Upper lobe of left lung (tissue), 6 donors: Measurements from ENCODE around the gene DUOXA1. TPM values are rescaled to one million over a fixed set of nuclear protein-coding genes. Genes with fewer than 3 reads are reported as not detected.

Experiments used
- ATAC-seq, 2 donors: fragments of 200-7000 bp; cut with Tn5 transposase; one replicate each; pipeline ENCODE4 v1.9.1; 2022; ENCODE audit warnings: mild to moderate bottlenecking in 2 of 2, moderate library complexity in 2 of 2; ENCODE audit not compliant: low FRiP score in 2 of 2
- DNase-seq, 2 donors: peaks; one replicate each; pipeline ENCODE4 v3.0.0-alpha.2; 2019 to 2020
- H3K27ac ChIP-seq, 4 donors: fragments of 200-600 bp; sonication (generic); one replicate each; pipeline ENCODE4 v1.5.1; 2016 to 2019
- H3K27me3 ChIP-seq, 4 donors: fragments of 200-600 bp; sonication (generic); one replicate each; pipeline ENCODE4 v1.5.1; 2017 to 2019
- H3K36me3 ChIP-seq, 4 donors: fragments of 200-600 bp; sonication (generic); one replicate each; pipeline ENCODE4 v1.5.1; 2016 to 2019
- H3K4me1 ChIP-seq, 4 donors: fragments of 200-600 bp; sonication (generic); one replicate each; pipeline ENCODE4 v1.5.1; 2018 to 2019
- H3K4me3 ChIP-seq, 4 donors: fragments of 200-600 bp; sonication (generic); one replicate each; pipeline ENCODE4 v1.5.1; 2017 to 2019; ENCODE audit warnings: mild to moderate bottlenecking in 2 of 4, moderate library complexity in 1 of 4
- H3K9me3 ChIP-seq, 4 donors: fragments of 200-600 bp; sonication (generic); one replicate each; pipeline ENCODE4 v1.5.1; 2018 to 2019
- EP300 ChIP-seq, 4 donors: sonication (generic); formaldehyde crosslinking; IDR thresholded peaks; one replicate each; pipeline ENCODE4 v1.5.1; 2017; ENCODE audit warnings: antibody characterized with exemption in 4 of 4, control low read depth in 2 of 4
- POLR2A ChIP-seq, 4 donors: fragments of 450-650 bp; IDR thresholded peaks; one replicate each; pipeline ENCODE4 v1.5.1; 2016 to 2017; ENCODE audit warnings: antibody characterized with exemption in 4 of 4, mild to moderate bottlenecking in 2 of 4
- POLR2AphosphoS5 ChIP-seq, 2 donors: sonication (generic); formaldehyde crosslinking; IDR thresholded peaks; one replicate each; pipeline ENCODE4 v1.5.1; 2017; ENCODE audit warnings: antibody characterized with exemption in 2 of 2
- WGBS, 2 donors: methylation state at CpG; one replicate each; pipeline ENCODE4 v1.1.5; 2017 to 2018; 5-methylcytosine and 5-hydroxymethylcytosine counted together
- total RNA-seq, 6 donors: library from RNA; depleted of rRNA in 4 of 6; stranded (reverse); fragments of >200 nt in 4 of 6; gene quantifications; one replicate each; pipeline versions ENCODE4 v1.1.0 to v1.2.1, GENCODE V29; 2016 to 2021
- TF ChIP-seq, protein P1 (sequence below), 6 experiments: fragments of 450-650 bp in 4 of 6; fragments of 200-600 bp in 2 of 6; sonication (generic) in 2 of 6; IDR thresholded peaks; one replicate each; pipeline ENCODE4 v1.5.1; 2016 to 2019; ENCODE audit warnings: antibody characterized with exemption in 6 of 6
- donor health status: DM: no; HTN: no; CAD: no; lungs with moderate emphysema.
- donor health status: DM: no; HTN: yes; CAD: no; lungs with severe emphysema.

DUOXA1 gene
- total RNA-seq, 6 donors from 2014 or later, result 84.2 to 530 (median 181) TPM

DNA sequence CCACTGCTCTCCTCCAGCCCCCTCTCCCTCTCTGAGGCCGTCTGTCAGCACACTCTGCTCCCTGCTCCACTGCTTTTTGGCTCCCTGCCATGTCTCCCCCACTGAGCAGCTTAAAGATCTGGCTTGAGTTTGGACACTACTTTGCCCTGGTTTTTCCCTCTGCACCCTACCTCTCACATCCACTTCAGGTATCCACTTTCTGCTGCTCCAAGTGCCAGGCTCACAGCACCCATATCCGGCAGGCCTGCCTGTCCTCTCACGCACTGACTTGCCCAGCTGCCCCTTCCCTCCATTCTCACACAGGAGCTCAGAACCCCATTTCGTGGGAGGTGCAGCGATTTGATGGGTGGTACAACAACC, 3.9 kb upstream of the DUOXA1 start:
- DNase-seq, result peak in 1 of 2 donors; percentile 71
- Histone ChIP-seq H3K27me3 (peaks cover 0 to 29% (median 11%) of the 10 kb centered on the region in 4 donors), H3K4me1 (peaks cover 10 to 51% (median 30%) of the 10 kb centered on the region in 4 donors), H3K9me3 (no peaks in the 10 kb centered on the region), H3K27ac (peak overlapping the region in 2 of 4 donors; percentile 60 to 91), H3K36me3 (no peaks in the 10 kb centered on the region), H3K4me3 (peak overlapping the region in 1 of 4 donors; percentile 34)
- no peak for ATAC-seq
- TF ChIP-seq, protein P1, sequence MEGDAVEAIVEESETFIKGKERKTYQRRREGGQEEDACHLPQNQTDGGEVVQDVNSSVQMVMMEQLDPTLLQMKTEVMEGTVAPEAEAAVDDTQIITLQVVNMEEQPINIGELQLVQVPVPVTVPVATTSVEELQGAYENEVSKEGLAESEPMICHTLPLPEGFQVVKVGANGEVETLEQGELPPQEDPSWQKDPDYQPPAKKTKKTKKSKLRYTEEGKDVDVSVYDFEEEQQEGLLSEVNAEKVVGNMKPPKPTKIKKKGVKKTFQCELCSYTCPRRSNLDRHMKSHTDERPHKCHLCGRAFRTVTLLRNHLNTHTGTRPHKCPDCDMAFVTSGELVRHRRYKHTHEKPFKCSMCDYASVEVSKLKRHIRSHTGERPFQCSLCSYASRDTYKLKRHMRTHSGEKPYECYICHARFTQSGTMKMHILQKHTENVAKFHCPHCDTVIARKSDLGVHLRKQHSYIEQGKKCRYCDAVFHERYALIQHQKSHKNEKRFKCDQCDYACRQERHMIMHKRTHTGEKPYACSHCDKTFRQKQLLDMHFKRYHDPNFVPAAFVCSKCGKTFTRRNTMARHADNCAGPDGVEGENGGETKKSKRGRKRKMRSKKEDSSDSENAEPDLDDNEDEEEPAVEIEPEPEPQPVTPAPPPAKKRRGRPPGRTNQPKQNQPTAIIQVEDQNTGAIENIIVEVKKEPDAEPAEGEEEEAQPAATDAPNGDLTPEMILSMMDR (IDR thresholded peaks at IDR 0.05), result no peak
- no peak for TF ChIP-seq POLR2AphosphoS5 (IDR thresholded peaks at IDR 0.05)
- no peak for TF ChIP-seq EP300 (IDR thresholded peaks at IDR 0.05)
- no peak for TF ChIP-seq POLR2A (IDR thresholded peaks at IDR 0.05)
- 59 to 66% methylated on average over 5 of the region's 5 CpGs for WGBS, 2 donors

DNA sequence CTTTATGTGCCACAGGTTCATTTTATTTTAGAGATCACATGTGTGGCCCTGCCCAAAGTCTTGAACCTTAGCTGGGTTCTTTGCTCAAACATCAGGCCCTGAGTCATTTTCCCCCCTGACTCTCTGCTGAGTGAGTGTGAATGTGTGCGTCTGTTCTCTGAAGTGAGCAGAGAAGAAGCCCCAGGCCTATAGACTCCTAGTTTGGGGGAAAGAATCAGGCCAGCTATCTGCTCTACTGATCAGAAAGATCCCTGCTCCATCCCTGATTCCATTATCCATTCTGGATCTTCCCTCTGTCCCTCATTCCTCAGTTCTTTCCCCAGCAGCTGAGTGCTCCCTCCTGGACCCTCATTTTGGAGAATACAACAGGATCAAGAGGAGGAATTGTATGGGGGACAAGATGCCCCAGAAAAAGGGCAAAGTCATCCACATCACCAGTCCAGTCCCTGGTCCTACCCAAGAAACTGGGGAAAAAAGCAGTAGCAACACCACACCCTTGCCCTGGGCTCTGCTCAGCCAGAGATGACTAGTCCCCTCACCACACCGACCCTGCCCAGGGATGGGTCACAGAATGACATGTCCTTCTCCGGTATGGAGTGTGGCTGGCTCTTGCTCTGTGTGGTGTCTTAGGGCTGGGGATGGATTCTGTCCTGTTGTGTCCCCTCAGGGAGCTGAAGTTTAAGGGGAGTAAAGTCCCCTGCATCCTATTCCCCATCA, 3.3 kb upstream of the DUOXA1 start:
- H3K4me1 ChIP-seq, result peaks cover 10 to 55% (median 27%) of the 10 kb centered on the region in 4 donors
- peak overlapping the region in 2 of 4 donors; percentile 40 to 91 for H3K27ac ChIP-seq
- H3K36me3 ChIP-seq, result no peaks in the 10 kb centered on the region
- no peaks in the 10 kb centered on the region for H3K9me3 ChIP-seq
- TF ChIP-seq POLR2A (IDR thresholded peaks at IDR 0.05), result no peak
- TF ChIP-seq EP300 (IDR thresholded peaks at IDR 0.05), result no peak
- no peak for TF ChIP-seq POLR2AphosphoS5 (IDR thresholded peaks at IDR 0.05)
- TF ChIP-seq, protein P1 (IDR thresholded peaks at IDR 0.05), result no peak
- WGBS, 2 donors, result 62 to 71% methylated on average over 3 of the region's 3 CpGs
- H3K4me3 ChIP-seq, result peak overlapping the region in 1 of 4 donors; percentile 58
- DNase-seq (no peak), ATAC-seq (no peak)
- peaks cover 0 to 29% (median 11%) of the 10 kb centered on the region in 4 donors for H3K27me3 ChIP-seq

DNA sequence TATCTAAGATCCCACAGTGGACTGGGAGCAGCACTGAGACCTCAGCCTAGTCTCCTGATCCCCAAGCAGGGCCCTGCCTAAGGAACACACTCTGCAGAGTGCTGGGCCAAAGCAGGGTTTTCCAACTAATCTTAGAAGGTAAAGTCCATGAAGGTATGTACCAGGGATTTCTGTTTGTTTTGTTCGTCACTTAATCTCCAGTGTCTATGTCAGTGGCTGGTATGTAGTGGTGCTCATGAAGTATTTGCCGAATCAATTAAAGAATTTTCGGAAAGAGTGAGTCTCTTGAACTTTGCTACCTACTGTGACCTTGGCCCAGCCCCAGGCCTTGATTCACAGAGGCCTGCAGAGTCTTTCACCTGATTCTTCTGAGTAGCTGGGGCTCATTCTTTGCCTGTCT, 1.8 kb upstream of the DUOXA1 start:
- peaks cover 10 to 55% (median 26%) of the 10 kb centered on the region in 4 donors for H3K4me1 ChIP-seq
- peak overlapping the region in 3 of 4 donors; percentile 53 to 58 (median 55) for H3K4me3 ChIP-seq
- 75 to 80% methylated on average over 3 of the region's 3 CpGs for WGBS, 2 donors
- H3K27me3 ChIP-seq, result peaks cover 0 to 29% (median 11%) of the 10 kb centered on the region in 4 donors
- no peaks in the 10 kb centered on the region for H3K36me3 ChIP-seq
- TF ChIP-seq POLR2A (IDR thresholded peaks at IDR 0.05), result peak in 1 of 4 donors; percentile 71
- TF ChIP-seq, protein P1 (IDR thresholded peaks at IDR 0.05), result no peak
- TF ChIP-seq POLR2AphosphoS5 (IDR thresholded peaks at IDR 0.05), result peak; percentile 23 to 55
- TF ChIP-seq EP300 (IDR thresholded peaks at IDR 0.05), result peak in 2 of 4 donors; percentile 34 to 85
- no peaks in the 10 kb centered on the region for H3K9me3 ChIP-seq
- ATAC-seq, result peak in 1 of 2 donors; percentile 5
- H3K27ac ChIP-seq, result peak overlapping the region; percentile 65 to 91 (median 82)
- peak in 1 of 2 donors; percentile 67 for DNase-seq

DNA sequence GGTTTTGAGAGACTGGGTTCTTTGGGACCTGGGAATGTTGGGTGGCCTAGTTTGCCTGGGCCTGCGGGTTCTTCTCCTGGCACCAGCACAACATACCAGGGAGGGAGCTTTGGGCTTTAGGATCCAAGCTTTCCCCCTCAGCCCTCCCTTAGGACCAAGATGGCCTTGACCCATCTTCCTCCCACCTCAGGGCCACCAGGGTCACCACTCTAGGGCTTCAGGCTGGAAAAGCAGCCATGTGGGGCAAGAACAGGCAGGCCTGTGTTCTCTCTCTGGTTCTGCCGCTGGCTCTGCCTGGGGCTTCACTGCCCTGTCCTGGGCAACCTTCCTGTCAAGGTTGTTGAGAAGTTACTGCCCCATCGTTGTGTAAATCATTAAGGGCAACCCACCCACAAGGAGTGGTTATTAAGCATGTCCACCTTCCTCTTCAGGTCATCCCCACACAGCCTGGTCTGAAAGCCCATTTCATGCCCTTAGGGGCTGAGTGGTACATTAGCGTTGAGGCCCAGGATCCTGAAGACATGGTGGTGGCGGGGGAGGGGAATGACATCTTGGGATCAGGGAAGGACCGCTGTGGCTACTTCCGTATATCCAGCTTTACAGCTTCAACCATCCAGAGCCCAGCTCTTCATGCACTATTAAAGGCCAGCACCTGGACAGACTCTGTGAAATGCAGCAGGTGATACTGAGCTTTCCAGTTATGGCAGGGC, 767 bp upstream of the DUOXA1 start:
- Histone ChIP-seq H3K36me3 (no peaks in the 10 kb centered on the region), H3K9me3 (no peaks in the 10 kb centered on the region), H3K4me1 (peaks cover 10 to 55% (median 26%) of the 10 kb centered on the region in 4 donors), H3K27ac (peak overlapping the region; percentile 65 to 91 (median 82)), H3K27me3 (peaks cover 0 to 29% (median 8%) of the 10 kb centered on the region in 4 donors), H3K4me3 (peak overlapping the region; percentile 28 to 58 (median 54))
- DNase-seq (no peak), ATAC-seq (no peak)
- TF ChIP-seq POLR2A (IDR thresholded peaks at IDR 0.05) (no peak), POLR2AphosphoS5 (IDR thresholded peaks at IDR 0.05) (no peak)
- TF ChIP-seq, protein P1 (IDR thresholded peaks at IDR 0.05), result peak in 1 of 6 experiments; percentile 19
- WGBS, 2 donors, result 75 to 79% methylated on average over 7 of the region's 7 CpGs
